ENCODE measurements around the gene SPDYE2B.
"Not testable (repeated sequence)": the region's sequence is repeated elsewhere in the genome, so short reads cannot be mapped to it uniquely, and the experiment has no call there.

The SPDYE2B gene

DNA sequence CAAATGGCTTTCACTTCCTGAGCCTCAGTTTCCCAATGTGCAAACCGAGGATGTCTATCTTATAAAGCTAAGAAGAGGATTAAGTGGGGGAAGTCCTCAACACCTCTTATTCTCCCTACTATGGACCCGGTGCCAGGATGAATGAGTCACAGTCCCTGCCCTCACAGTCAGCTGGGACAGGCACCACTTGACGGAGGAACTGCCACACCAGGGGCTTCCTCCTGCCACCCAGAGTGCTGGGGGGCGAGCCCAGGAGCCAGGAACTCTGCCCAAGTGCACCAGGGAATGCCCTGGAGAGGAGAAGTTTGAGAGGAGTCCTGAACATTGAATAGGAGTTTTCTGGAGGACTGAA, 35.8 kb upstream of the SPDYE2B start:
- H3K27ac ChIP-seq (ENCODE audit: low read depth, low read length); H3K27me3 ChIP-seq (ENCODE audit: control insufficient read depth in 1 of 2, insufficient read depth in 2 of 2, low read length in 2 of 2); H3K4me1 ChIP-seq (ENCODE audit: control insufficient read depth in 1 of 2, insufficient read depth in 2 of 2, low read length in 2 of 2); H3K9me3 ChIP-seq (ENCODE audit: control insufficient read depth in 1 of 2, low read length in 2 of 2); H3K9ac ChIP-seq (ENCODE audit: low read depth in 1 of 2, low read length in 2 of 2); H3K36me3 ChIP-seq (ENCODE audit: control insufficient read depth in 1 of 2, insufficient read depth in 2 of 2, low read length in 2 of 2); H3K4me3 ChIP-seq (ENCODE audit: low read depth in 1 of 2, low read length in 2 of 2): not testable (repeated sequence)

GRCh38 chr7:102614873-102615272, 35.2 kb upstream of the SPDYE2B start:
- H3K4me1 ChIP-seq (ENCODE audit: control insufficient read depth in 1 of 2, insufficient read depth in 2 of 2, low read length in 2 of 2); H3K36me3 ChIP-seq (ENCODE audit: control insufficient read depth in 1 of 2, insufficient read depth in 2 of 2, low read length in 2 of 2); H3K27me3 ChIP-seq (ENCODE audit: control insufficient read depth in 1 of 2, insufficient read depth in 2 of 2, low read length in 2 of 2); H3K27ac ChIP-seq (ENCODE audit: low read depth, low read length); H3K9me3 ChIP-seq (ENCODE audit: control insufficient read depth in 1 of 2, low read length in 2 of 2); H3K9ac ChIP-seq (ENCODE audit: low read depth in 1 of 2, low read length in 2 of 2); H3K4me3 ChIP-seq (ENCODE audit: low read depth in 1 of 2, low read length in 2 of 2): not testable (repeated sequence)

DNA sequence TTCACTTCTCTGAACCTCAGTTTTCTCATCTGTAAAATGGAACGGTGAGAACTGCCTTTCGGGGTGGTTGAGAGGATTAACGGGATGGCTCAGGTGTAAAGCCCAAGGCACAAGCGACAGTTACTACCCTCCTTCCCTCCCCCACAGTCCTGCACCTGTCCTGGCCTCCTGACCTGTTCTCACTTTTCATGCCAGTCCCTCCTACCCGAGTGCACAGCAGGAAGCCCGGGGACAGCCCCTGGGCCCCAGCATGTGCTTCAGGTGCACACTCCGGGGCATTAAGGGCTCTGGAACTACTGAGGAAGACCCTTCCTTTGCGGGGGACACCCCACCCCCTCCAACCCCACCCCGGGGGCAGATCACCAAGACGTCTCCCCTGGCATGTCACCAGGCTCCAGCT, 34.2 kb upstream of the SPDYE2B start:
- not testable (repeated sequence) for H3K27ac ChIP-seq (ENCODE audit: low read depth, low read length)

DNA sequence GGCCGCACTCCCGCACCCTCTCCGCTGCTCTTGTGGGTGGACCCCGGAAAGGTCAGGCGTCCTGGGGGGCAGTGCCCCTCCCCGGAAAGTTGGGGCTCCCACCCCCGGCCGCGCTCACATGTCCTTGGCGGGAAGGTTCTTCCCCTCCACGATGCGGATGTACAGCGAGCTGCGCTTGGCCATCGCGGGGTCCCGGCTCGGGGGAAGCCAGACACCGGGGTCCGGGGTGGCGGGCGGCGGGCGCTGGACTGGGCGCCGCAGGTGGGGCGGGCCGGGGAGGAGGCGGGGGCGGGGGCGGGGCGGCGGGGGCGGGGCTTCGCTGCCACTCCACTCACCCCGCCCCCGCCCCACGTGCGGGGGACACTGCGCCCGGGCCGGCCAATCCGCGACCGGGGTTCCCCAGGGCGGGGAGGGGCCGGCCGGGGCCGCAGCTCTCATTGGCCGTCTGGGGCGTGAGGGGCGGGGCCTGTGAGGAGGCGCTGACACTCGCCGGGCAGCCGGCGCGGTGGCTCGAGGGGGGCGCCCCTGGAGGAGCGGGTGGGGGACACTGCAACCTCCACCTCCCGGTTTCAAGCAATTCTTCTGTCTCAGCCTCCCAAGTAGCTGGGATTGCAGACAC, 33.5 kb upstream of the SPDYE2B start, which contains the start of gene RASA4:
RASA4 (minus strand) TSS at position 250 of the 619 bp plus-strand sequence; CDS start at position 183, 67 bp downstream.
- not testable (repeated sequence) for H3K27ac ChIP-seq (ENCODE audit: low read depth, low read length); H3K9ac ChIP-seq (ENCODE audit: low read depth in 1 of 2, low read length in 2 of 2); H3K9me3 ChIP-seq (ENCODE audit: control insufficient read depth in 1 of 2, low read length in 2 of 2); H3K27me3 ChIP-seq (ENCODE audit: control insufficient read depth in 1 of 2, insufficient read depth in 2 of 2, low read length in 2 of 2); H3K36me3 ChIP-seq (ENCODE audit: control insufficient read depth in 1 of 2, insufficient read depth in 2 of 2, low read length in 2 of 2); H3K4me1 ChIP-seq (ENCODE audit: control insufficient read depth in 1 of 2, insufficient read depth in 2 of 2, low read length in 2 of 2); H3K4me3 ChIP-seq (ENCODE audit: low read depth in 1 of 2, low read length in 2 of 2)

More for the DNA sequence above, 34.2 kb upstream of the SPDYE2B start:
- not testable (repeated sequence) for H3K27me3 ChIP-seq (ENCODE audit: control insufficient read depth in 1 of 2, insufficient read depth in 2 of 2, low read length in 2 of 2); H3K9ac ChIP-seq (ENCODE audit: low read depth in 1 of 2, low read length in 2 of 2); H3K4me3 ChIP-seq (ENCODE audit: low read depth in 1 of 2, low read length in 2 of 2); H3K9me3 ChIP-seq (ENCODE audit: control insufficient read depth in 1 of 2, low read length in 2 of 2); H3K36me3 ChIP-seq (ENCODE audit: control insufficient read depth in 1 of 2, insufficient read depth in 2 of 2, low read length in 2 of 2); H3K4me1 ChIP-seq (ENCODE audit: control insufficient read depth in 1 of 2, insufficient read depth in 2 of 2, low read length in 2 of 2)

- not testable (repeated sequence) for H3K4me3 ChIP-seq (ENCODE audit: low read depth in 1 of 2, low read length in 2 of 2); H3K4me1 ChIP-seq (ENCODE audit: control insufficient read depth in 1 of 2, insufficient read depth in 2 of 2, low read length in 2 of 2); H3K27ac ChIP-seq (ENCODE audit: low read depth, low read length); H3K36me3 ChIP-seq (ENCODE audit: control insufficient read depth in 1 of 2, insufficient read depth in 2 of 2, low read length in 2 of 2); H3K9me3 ChIP-seq (ENCODE audit: control insufficient read depth in 1 of 2, low read length in 2 of 2); H3K27me3 ChIP-seq (ENCODE audit: control insufficient read depth in 1 of 2, insufficient read depth in 2 of 2, low read length in 2 of 2); H3K9ac ChIP-seq (ENCODE audit: low read depth in 1 of 2, low read length in 2 of 2)
These were observed 32.0 kb upstream of the SPDYE2B start for GRCh38 chr7:102618122-102618521.

DNA sequence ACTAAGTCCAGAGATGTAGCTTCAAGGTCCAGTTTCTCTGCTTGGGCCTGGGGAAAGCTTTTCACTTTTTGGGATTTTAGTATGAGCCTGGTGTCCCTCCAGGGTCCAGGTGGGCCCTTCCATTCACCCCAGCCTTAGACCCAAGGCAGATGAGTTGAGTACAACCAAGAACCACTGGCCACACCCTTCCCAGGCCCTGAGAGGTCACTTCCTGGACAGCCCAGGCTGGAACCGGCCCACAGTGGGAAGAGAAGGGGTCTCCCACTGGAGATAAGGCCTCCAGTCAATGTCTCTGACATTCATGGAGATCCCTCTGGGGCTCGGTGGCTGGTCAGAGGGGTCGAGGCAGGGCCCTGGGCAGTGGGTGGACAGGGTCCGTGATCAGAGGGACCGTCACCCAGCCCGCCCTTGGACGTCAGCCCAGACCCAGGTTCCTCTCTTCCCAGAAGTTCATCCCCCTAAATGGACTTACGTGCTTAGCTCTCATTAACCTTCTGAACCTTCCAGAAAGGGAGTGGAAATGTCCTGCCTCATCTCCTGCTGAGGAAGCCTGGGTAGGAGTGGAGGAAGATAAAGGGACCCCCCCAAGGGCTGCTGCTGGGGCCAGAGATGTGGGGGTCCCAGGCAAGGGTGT, 22.7 kb upstream of the SPDYE2B start:
- not testable (repeated sequence) for H3K36me3 ChIP-seq (ENCODE audit: control insufficient read depth in 1 of 2, insufficient read depth in 2 of 2, low read length in 2 of 2); H3K9me3 ChIP-seq (ENCODE audit: control insufficient read depth in 1 of 2, low read length in 2 of 2); H3K27ac ChIP-seq (ENCODE audit: low read depth, low read length); H3K4me3 ChIP-seq (ENCODE audit: low read depth in 1 of 2, low read length in 2 of 2); H3K27me3 ChIP-seq (ENCODE audit: control insufficient read depth in 1 of 2, insufficient read depth in 2 of 2, low read length in 2 of 2); H3K4me1 ChIP-seq (ENCODE audit: control insufficient read depth in 1 of 2, insufficient read depth in 2 of 2, low read length in 2 of 2); H3K9ac ChIP-seq (ENCODE audit: low read depth in 1 of 2, low read length in 2 of 2)

GRCh38 chr7:102630622-102631021, 19.5 kb upstream of the SPDYE2B start:
- not testable (repeated sequence) for H3K9me3 ChIP-seq (ENCODE audit: control insufficient read depth in 1 of 2, low read length in 2 of 2); H3K36me3 ChIP-seq (ENCODE audit: control insufficient read depth in 1 of 2, insufficient read depth in 2 of 2, low read length in 2 of 2); H3K4me3 ChIP-seq (ENCODE audit: low read depth in 1 of 2, low read length in 2 of 2); H3K9ac ChIP-seq (ENCODE audit: low read depth in 1 of 2, low read length in 2 of 2); H3K27me3 ChIP-seq (ENCODE audit: control insufficient read depth in 1 of 2, insufficient read depth in 2 of 2, low read length in 2 of 2); H3K27ac ChIP-seq (ENCODE audit: low read depth, low read length); H3K4me1 ChIP-seq (ENCODE audit: control insufficient read depth in 1 of 2, insufficient read depth in 2 of 2, low read length in 2 of 2)

DNA sequence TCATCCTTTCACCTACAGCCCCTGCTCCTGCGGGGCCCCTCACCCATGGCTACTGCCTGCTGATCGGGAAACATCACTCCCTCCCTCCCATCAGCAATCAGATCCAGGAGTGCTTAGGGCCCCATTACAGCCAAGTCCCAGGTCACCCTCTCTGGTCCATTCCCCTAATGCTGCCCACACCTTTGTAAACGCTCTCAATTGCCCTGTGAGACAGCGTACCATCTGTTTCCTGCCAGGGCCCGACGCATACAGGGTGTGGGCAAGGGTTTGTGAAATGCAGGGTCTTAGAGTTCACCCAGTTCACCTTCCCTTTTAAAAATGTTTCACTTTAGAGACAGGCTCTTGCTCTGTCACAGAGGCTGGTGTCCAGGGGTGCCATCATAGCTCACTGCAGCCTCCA, 15.8 kb upstream of the SPDYE2B start:
- H3K9ac ChIP-seq (ENCODE audit: low read depth in 1 of 2, low read length in 2 of 2); H3K27me3 ChIP-seq (ENCODE audit: control insufficient read depth in 1 of 2, insufficient read depth in 2 of 2, low read length in 2 of 2); H3K4me3 ChIP-seq (ENCODE audit: low read depth in 1 of 2, low read length in 2 of 2); H3K27ac ChIP-seq (ENCODE audit: low read depth, low read length); H3K4me1 ChIP-seq (ENCODE audit: control insufficient read depth in 1 of 2, insufficient read depth in 2 of 2, low read length in 2 of 2); H3K36me3 ChIP-seq (ENCODE audit: control insufficient read depth in 1 of 2, insufficient read depth in 2 of 2, low read length in 2 of 2); H3K9me3 ChIP-seq (ENCODE audit: control insufficient read depth in 1 of 2, low read length in 2 of 2): not testable (repeated sequence)

DNA sequence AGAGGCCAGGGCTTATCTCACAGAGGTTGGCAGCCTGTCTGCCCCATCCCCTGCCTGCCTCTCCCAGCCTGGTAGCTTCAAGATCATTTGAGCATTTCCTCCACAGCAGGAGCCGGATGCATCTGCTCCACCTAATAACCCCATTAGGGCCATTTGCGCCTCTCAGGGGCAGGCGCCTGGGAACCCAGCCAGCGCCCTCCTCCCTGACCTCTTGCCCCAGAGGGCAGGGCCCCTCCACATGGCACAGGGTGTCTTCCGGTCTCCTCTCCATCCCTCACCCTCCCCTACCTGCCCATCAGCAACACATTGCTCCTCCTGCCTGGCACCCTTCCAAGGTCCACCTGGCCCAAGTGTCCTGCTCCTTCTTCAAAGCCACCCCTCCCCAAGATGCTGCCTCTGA, 14.8 kb upstream of the SPDYE2B start:
- not testable (repeated sequence) for H3K36me3 ChIP-seq (ENCODE audit: control insufficient read depth in 1 of 2, insufficient read depth in 2 of 2, low read length in 2 of 2); H3K4me1 ChIP-seq (ENCODE audit: control insufficient read depth in 1 of 2, insufficient read depth in 2 of 2, low read length in 2 of 2); H3K27me3 ChIP-seq (ENCODE audit: control insufficient read depth in 1 of 2, insufficient read depth in 2 of 2, low read length in 2 of 2); H3K27ac ChIP-seq (ENCODE audit: low read depth, low read length); H3K9me3 ChIP-seq (ENCODE audit: control insufficient read depth in 1 of 2, low read length in 2 of 2); H3K4me3 ChIP-seq (ENCODE audit: low read depth in 1 of 2, low read length in 2 of 2); H3K9ac ChIP-seq (ENCODE audit: low read depth in 1 of 2, low read length in 2 of 2)

- not testable (repeated sequence) for H3K27ac ChIP-seq (ENCODE audit: low read depth, low read length); H3K4me1 ChIP-seq (ENCODE audit: control insufficient read depth in 1 of 2, insufficient read depth in 2 of 2, low read length in 2 of 2); H3K4me3 ChIP-seq (ENCODE audit: low read depth in 1 of 2, low read length in 2 of 2); H3K9ac ChIP-seq (ENCODE audit: low read depth in 1 of 2, low read length in 2 of 2); H3K9me3 ChIP-seq (ENCODE audit: control insufficient read depth in 1 of 2, low read length in 2 of 2); H3K36me3 ChIP-seq (ENCODE audit: control insufficient read depth in 1 of 2, insufficient read depth in 2 of 2, low read length in 2 of 2); H3K27me3 ChIP-seq (ENCODE audit: control insufficient read depth in 1 of 2, insufficient read depth in 2 of 2, low read length in 2 of 2)
These were observed 13.2 kb upstream of the SPDYE2B start for GRCh38 chr7:102636956-102637355.

- not testable (repeated sequence) for H3K9ac ChIP-seq (ENCODE audit: low read depth in 1 of 2, low read length in 2 of 2); H3K27ac ChIP-seq (ENCODE audit: low read depth, low read length); H3K9me3 ChIP-seq (ENCODE audit: control insufficient read depth in 1 of 2, low read length in 2 of 2); H3K27me3 ChIP-seq (ENCODE audit: control insufficient read depth in 1 of 2, insufficient read depth in 2 of 2, low read length in 2 of 2); H3K4me1 ChIP-seq (ENCODE audit: control insufficient read depth in 1 of 2, insufficient read depth in 2 of 2, low read length in 2 of 2); H3K36me3 ChIP-seq (ENCODE audit: control insufficient read depth in 1 of 2, insufficient read depth in 2 of 2, low read length in 2 of 2); H3K4me3 ChIP-seq (ENCODE audit: low read depth in 1 of 2, low read length in 2 of 2)
These were observed 11.3 kb upstream of the SPDYE2B start for GRCh38 chr7:102638848-102639247.
